Panc1 (cell line): Measurements from ENCODE around the gene WNK3. TPM values are rescaled to one million over a fixed set of nuclear protein-coding genes. Genes with fewer than 3 reads are reported as not detected.
"Not testable (repeated sequence)": the region's sequence is repeated elsewhere in the genome, so short reads cannot be mapped to it uniquely, and the experiment has no call there.

Experiments
- ATAC-seq: fragments of 200-7000 bp; cut with Tn5 transposase; 2 replicates; pipeline ENCODE4 v1.9.1; 2020; ENCODE audit warnings: mild to moderate bottlenecking, moderate library complexity
- BruUV-seq: library from RNA; stranded (reverse); fragments of 400-500 nt; replicated peaks from 2 replicates; lab custom pipeline; 2021; lab: Mats Ljungman, UMichigan
- CTCF ChIA-PET: fragments of 300-600 bp; sonication (Branson Sonifier 250); formaldehyde crosslinking; loops from one replicate; lab custom pipeline; 2022; ENCODE audit warnings: antibody characterized with exemption; lab: Charles Lee
- POLR2A ChIA-PET: fragments of 300-600 bp; sonication (Branson Sonifier 250); formaldehyde crosslinking; loops from one replicate; lab custom pipeline; 2022; ENCODE audit warnings: antibody characterized with exemption; lab: Charles Lee
- DNase-seq: peaks from one replicate; pipeline ENCODE4 v3.0.0-alpha.2; 2010; ENCODE audit warnings: low read depth, low spot score
- H3K27ac ChIP-seq: 2 replicates; pipeline ENCODE4 v1.5.1; 2011; ENCODE audit warnings: mild to moderate bottlenecking, low read length, inconsistent platforms
- H3K27me3 ChIP-seq: fragments of 200-500 bp; sonication (Bioruptor generic); 2 replicates; pipeline ENCODE4 v1.6.0; 2014; ENCODE audit warnings: low read length, inconsistent platforms; ENCODE audit not compliant: control insufficient read depth, insufficient read depth
- H3K36me3 ChIP-seq: fragments of 200-500 bp; sonication (Bioruptor generic); 2 replicates; pipeline ENCODE4 v1.5.1; 2014; ENCODE audit warnings: inconsistent platforms, mild to moderate bottlenecking, low read length, moderate library complexity; ENCODE audit not compliant: control insufficient read depth, insufficient read depth
- H3K4me1 ChIP-seq: 2 replicates; pipeline ENCODE4 v1.5.1; 2011; ENCODE audit warnings: inconsistent platforms, mild to moderate bottlenecking, low read length, moderate library complexity; ENCODE audit not compliant: control insufficient read depth, insufficient read depth
- H3K4me3 ChIP-seq, 2 experiments: 2 replicates each; pipeline ENCODE4 v1.5.1; 2011 to 2012; ENCODE audit warnings: low read depth in 2 of 2, low read length in 2 of 2, mild to moderate bottlenecking in 2 of 2, inconsistent platforms in 1 of 2, moderate library complexity in 1 of 2
- H3K9me3 ChIP-seq: fragments of 200-500 bp; sonication (Bioruptor generic); 2 replicates; pipeline ENCODE4 v1.5.1; 2014; ENCODE audit warnings: low read depth, mild to moderate bottlenecking, inconsistent platforms, low read length, moderate library complexity; ENCODE audit not compliant: control insufficient read depth, insufficient read depth
- POLR2AphosphoS5 ChIP-seq: IDR thresholded peaks from 2 replicates; pipeline ENCODE4 v1.6.1; 2012; ENCODE audit warnings: mild to moderate bottlenecking, low read depth, low read length, moderate library complexity
- SIN3A ChIP-seq: IDR thresholded peaks from 2 replicates; pipeline ENCODE4 v1.6.1; 2012; ENCODE audit warnings: low read depth, mild to moderate bottlenecking, low read length, moderate library complexity, borderline replicate concordance; ENCODE audit not compliant: insufficient read depth
- TCF7L2 ChIP-seq: IDR thresholded peaks from 2 replicates; pipeline ENCODE4 v1.6.1; 2011; ENCODE audit warnings: mild to moderate bottlenecking, low read depth, low read length, inconsistent platforms
- in situ Hi-C: cut with HindIII; loops from 2 replicates; pipeline ENCODE4 v1.10.0; 2016; ENCODE audit warnings: low sequenced_read_pairs, low pct_unique_long_range_greater_than_20kb
- intact Hi-C: fragments of 100-400 bp; cut with micrococcal nuclease; formaldehyde crosslinking; loops from one replicate; pipeline ENCODE4 v1.10.0; 2022; ENCODE audit not compliant: unreplicated experiment
- total RNA-seq: library from RNA; stranded (reverse); gene quantifications from one replicate; pipeline ENCODE4 v1.2.1, GENCODE V29; 2021; ENCODE audit not compliant: unreplicated experiment
- TF ChIP-seq, protein P1 (sequence below): fragments of 450-650 bp; IDR thresholded peaks from 2 replicates; pipeline ENCODE4 v1.5.1; 2017; ENCODE audit warnings: mild to moderate bottlenecking
- TF ChIP-seq, protein P2 (sequence below), 2 experiments: IDR thresholded peaks; 2 replicates each; pipeline ENCODE4 v1.6.1; 2011 to 2012; ENCODE audit warnings: low read depth in 2 of 2, control low read depth in 1 of 2, low read length in 1 of 2, mild to moderate bottlenecking in 1 of 2, moderate library complexity in 1 of 2; ENCODE audit not compliant: insufficient read depth in 1 of 2

The WNK3 gene
- total RNA-seq, 1 experiment from 2014 or later, result not detected

DNA sequence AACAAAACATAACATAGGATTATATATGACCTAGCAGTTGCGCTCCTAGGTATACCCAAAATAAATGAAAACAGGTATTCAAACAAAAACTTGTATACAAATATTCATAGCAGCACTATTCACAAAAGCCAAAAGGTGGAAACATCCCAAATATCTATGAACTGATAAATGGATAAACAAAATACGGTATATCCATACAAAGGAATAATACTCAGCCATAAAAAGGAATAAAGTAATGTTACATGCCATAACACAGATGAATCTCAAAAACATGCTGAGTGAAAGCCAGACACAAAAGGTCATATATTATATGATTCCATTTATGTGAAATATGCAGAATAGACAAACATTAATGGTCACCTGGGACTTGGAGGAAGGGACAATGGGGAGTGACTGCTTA is 5.2 kb downstream of the WNK3 start:
- ChIA-PET CTCF (no interaction called here), POLR2A (no interaction called here)
- peaks cover 4% of the 10 kb centered on the region for H3K27me3 ChIP-seq
- no peaks in the 10 kb centered on the region for H3K36me3 ChIP-seq
- no peak for DNase-seq
- no peak overlapping the region for H3K27ac ChIP-seq
- no peaks in the 10 kb centered on the region for H3K4me1 ChIP-seq
- BruUV-seq, result no TSS peak
- no peak overlapping the region for H3K4me3 ChIP-seq
- no peaks in the 10 kb centered on the region for H3K9me3 ChIP-seq
- intact Hi-C loops (no loop called here), in situ Hi-C loops (no loop called here)
- TF ChIP-seq, protein P1, sequence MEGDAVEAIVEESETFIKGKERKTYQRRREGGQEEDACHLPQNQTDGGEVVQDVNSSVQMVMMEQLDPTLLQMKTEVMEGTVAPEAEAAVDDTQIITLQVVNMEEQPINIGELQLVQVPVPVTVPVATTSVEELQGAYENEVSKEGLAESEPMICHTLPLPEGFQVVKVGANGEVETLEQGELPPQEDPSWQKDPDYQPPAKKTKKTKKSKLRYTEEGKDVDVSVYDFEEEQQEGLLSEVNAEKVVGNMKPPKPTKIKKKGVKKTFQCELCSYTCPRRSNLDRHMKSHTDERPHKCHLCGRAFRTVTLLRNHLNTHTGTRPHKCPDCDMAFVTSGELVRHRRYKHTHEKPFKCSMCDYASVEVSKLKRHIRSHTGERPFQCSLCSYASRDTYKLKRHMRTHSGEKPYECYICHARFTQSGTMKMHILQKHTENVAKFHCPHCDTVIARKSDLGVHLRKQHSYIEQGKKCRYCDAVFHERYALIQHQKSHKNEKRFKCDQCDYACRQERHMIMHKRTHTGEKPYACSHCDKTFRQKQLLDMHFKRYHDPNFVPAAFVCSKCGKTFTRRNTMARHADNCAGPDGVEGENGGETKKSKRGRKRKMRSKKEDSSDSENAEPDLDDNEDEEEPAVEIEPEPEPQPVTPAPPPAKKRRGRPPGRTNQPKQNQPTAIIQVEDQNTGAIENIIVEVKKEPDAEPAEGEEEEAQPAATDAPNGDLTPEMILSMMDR, result no peak
- TF ChIP-seq TCF7L2 (no peak), POLR2AphosphoS5 (no peak), SIN3A (no peak)
- TF ChIP-seq, protein P2, sequence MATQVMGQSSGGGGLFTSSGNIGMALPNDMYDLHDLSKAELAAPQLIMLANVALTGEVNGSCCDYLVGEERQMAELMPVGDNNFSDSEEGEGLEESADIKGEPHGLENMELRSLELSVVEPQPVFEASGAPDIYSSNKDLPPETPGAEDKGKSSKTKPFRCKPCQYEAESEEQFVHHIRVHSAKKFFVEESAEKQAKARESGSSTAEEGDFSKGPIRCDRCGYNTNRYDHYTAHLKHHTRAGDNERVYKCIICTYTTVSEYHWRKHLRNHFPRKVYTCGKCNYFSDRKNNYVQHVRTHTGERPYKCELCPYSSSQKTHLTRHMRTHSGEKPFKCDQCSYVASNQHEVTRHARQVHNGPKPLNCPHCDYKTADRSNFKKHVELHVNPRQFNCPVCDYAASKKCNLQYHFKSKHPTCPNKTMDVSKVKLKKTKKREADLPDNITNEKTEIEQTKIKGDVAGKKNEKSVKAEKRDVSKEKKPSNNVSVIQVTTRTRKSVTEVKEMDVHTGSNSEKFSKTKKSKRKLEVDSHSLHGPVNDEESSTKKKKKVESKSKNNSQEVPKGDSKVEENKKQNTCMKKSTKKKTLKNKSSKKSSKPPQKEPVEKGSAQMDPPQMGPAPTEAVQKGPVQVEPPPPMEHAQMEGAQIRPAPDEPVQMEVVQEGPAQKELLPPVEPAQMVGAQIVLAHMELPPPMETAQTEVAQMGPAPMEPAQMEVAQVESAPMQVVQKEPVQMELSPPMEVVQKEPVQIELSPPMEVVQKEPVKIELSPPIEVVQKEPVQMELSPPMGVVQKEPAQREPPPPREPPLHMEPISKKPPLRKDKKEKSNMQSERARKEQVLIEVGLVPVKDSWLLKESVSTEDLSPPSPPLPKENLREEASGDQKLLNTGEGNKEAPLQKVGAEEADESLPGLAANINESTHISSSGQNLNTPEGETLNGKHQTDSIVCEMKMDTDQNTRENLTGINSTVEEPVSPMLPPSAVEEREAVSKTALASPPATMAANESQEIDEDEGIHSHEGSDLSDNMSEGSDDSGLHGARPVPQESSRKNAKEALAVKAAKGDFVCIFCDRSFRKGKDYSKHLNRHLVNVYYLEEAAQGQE (IDR thresholded peaks at IDR 0.05; ENCODE audit: insufficient read depth in 1 of 2, low read depth in 2 of 2, low read length in 1 of 2), result no peak
- no peak for ATAC-seq

DNA sequence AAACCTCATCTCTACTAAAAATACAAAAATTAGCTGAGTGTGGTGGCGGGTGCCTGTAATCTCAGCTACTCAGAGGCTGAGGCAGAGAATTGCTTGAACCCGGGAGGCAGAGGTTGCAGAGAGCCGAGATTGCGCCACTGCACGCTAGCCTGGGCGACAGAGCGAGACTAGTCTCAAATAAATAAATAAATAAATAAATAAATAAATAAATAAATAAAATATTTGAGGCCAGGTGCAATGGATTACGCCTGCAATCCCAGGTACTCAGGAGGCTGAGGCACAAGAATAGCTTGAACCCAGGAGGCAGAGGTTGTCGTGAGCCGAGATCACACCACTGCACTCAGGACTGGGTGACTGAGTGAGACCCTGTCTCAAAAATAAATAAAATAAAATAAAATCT is 20.5 kb downstream of the WNK3 start:
- in situ Hi-C loops, H3K27me3 ChIP-seq, BruUV-seq, ATAC-seq, CTCF ChIA-PET, H3K4me1 ChIP-seq, POLR2A ChIA-PET, H3K4me3 ChIP-seq, H3K27ac ChIP-seq, intact Hi-C loops, DNase-seq, H3K36me3 ChIP-seq, H3K9me3 ChIP-seq: not testable (repeated sequence)

DNA sequence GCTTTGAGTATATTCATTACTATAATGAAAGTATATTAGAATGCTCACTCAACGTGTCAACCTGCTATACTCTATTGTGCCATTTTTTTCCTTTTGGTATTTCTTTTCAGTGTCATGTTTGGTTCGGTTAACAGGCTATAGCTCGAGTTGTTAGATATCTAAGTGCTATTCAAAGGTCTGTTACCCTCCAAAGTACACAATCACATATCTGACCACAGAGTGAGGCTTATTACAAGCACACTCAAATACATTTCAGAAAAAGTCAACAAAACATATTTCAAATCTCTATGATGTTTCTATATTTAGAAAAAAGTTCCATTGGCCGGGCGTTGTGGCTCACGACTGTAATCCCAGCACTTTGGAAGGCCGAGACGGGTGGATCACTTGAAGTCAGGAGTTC is 32.8 kb downstream of the WNK3 start:
- Histone ChIP-seq H3K27me3 (0 out of 2 replicates have a peak, but pooled peaks cover 3% of the 10 kb centered on the region), H3K9me3 (no peaks in the 10 kb centered on the region), H3K4me1 (no peaks in the 10 kb centered on the region), H3K27ac (no peak overlapping the region), H3K4me3 (no peak overlapping the region), H3K36me3 (no peaks in the 10 kb centered on the region)
- TF ChIP-seq, protein P1, result no peak
- TF ChIP-seq TCF7L2 (no peak), SIN3A (no peak), POLR2AphosphoS5 (no peak)
- TF ChIP-seq, protein P2 (IDR thresholded peaks at IDR 0.05; ENCODE audit: insufficient read depth in 1 of 2, low read depth in 2 of 2, low read length in 1 of 2), result no peak
- ATAC-seq (no peak), DNase-seq (no peak)
- POLR2A ChIA-PET, result no interaction called here
- no TSS peak for BruUV-seq
- intact Hi-C loops, result no loop called here
- in situ Hi-C loops, result no loop called here
- CTCF ChIA-PET, result no interaction called here
